K562 (cell line): ENCODE data around the gene IFI30. TPM values are rescaled to one million over a fixed set of nuclear protein-coding genes. Genes with fewer than 3 reads are reported as not detected.

Experiments
- ATAC-seq: fragments of 200-7000 bp; cut with Tn5 transposase; 3 replicates; pipeline ENCODE4 v1.9.1; 2020; ENCODE audit warnings: moderate library complexity
- BruUV-seq: library from RNA; stranded (reverse); fragments of 400-500 nt; replicated peaks from 2 replicates; lab custom pipeline; 2021; lab: Mats Ljungman, UMichigan
- CTCF ChIA-PET: fragments of 300-600 bp; formaldehyde crosslinking; extraction: SDS; loops from one replicate; lab custom pipeline; 2021; ENCODE audit warnings: low intra/inter-chr PET ratio; lab: Yijun Ruan, JAX
- POLR2A ChIA-PET: fragments of 300-600, 350-650 bp; sonication (Branson Sonifier 250); formaldehyde crosslinking; extraction: SDS; loops from one replicate; lab custom pipeline; 2021; ENCODE audit warnings: antibody characterized with exemption, inconsistent platforms; lab: Yijun Ruan, JAX
- DNase-seq, 4 experiments: peaks; one replicate each; pipeline versions ENCODE4 v3.0.0 to v3.0.0-alpha.2; 2011 to 2018; ENCODE audit warnings: low spot score in 3 of 4, mixed read lengths in 3 of 4; ENCODE audit errors: extremely low read depth in 1 of 4
- FAIRE-seq: peaks from 2 replicates; lab custom pipeline; 2011; peaks lifted over from hg19 to GRCh38; lab: Jason Lieb, UNC
- H2AFZ ChIP-seq: 2 replicates; pipeline ENCODE4 v1.6.0; 2011; ENCODE audit warnings: low read depth, low read length, control low read depth, inconsistent platforms
- H3K27ac ChIP-seq: fragments of 200-600 bp; 3 replicates; pipeline ENCODE4 v1.8.0; 2011; ENCODE audit warnings: low read depth, mild to moderate bottlenecking, control low read depth, inconsistent platforms, low read length, moderate library complexity, mixed read lengths; ENCODE audit errors: extremely low read depth
- H3K27me3 ChIP-seq, 2 experiments: fragments of 300-600 bp in 1 of 2; 2 replicates in 1 of 2; 3 replicates in 1 of 2; pipeline versions ENCODE4 v1.6.0 to v1.8.0; 2011; ENCODE audit warnings: inconsistent platforms in 2 of 2, low read length in 2 of 2, mild to moderate bottlenecking in 1 of 2, mixed read lengths in 1 of 2, moderate library complexity in 1 of 2; ENCODE audit not compliant: control insufficient read depth in 2 of 2, insufficient read depth in 2 of 2
- H3K36me3 ChIP-seq: fragments of 300-600 bp; 3 replicates; pipeline ENCODE4 v1.8.0; 2011; ENCODE audit warnings: mild to moderate bottlenecking, low read length, inconsistent platforms; ENCODE audit not compliant: control insufficient read depth, insufficient read depth
- H3K4me1 ChIP-seq, 2 experiments: fragments of 200-600 bp in 1 of 2; replicated peaks in 1 of 2; 2 replicates in 1 of 2; 3 replicates in 1 of 2; pipeline versions ENCODE4 v1.5.1 to v1.8.0; 2011; ENCODE audit warnings: inconsistent platforms in 2 of 2, low read length in 2 of 2, mild to moderate bottlenecking in 1 of 2, mixed read lengths in 1 of 2, moderate library complexity in 1 of 2; ENCODE audit not compliant: control insufficient read depth in 2 of 2, insufficient read depth in 2 of 2
- H3K4me2 ChIP-seq: 2 replicates; pipeline ENCODE4 v1.6.1; 2011; ENCODE audit warnings: low read length, control low read depth, inconsistent platforms, mixed read lengths; ENCODE audit not compliant: insufficient read depth
- H3K4me3 ChIP-seq: fragments of 200-600 bp; sonication (generic), shearing (Covaris generic); 2 replicates; pipeline ENCODE4 v1.5.1; 2016; ENCODE audit warnings: control low read depth, inconsistent platforms
- H3K79me2 ChIP-seq: fragments of 200-600 bp; 3 replicates; pipeline ENCODE4 v1.8.0; 2011; ENCODE audit warnings: low read length, inconsistent platforms; ENCODE audit not compliant: control insufficient read depth, insufficient read depth
- H3K9ac ChIP-seq, 2 experiments: 2 replicates each; pipeline versions ENCODE4 v1.6.0 to v1.6.1; 2011; ENCODE audit warnings: low read depth in 2 of 2, low read length in 2 of 2, control low read depth in 1 of 2, inconsistent platforms in 1 of 2, mild to moderate bottlenecking in 1 of 2, mixed read lengths in 1 of 2; ENCODE audit not compliant: insufficient read depth in 1 of 2
- H3K9me1 ChIP-seq: one replicate; pipeline ENCODE4 v1.6.0; 2011; ENCODE audit warnings: inconsistent platforms, mild to moderate bottlenecking, low read length, moderate library complexity; ENCODE audit not compliant: control insufficient read depth, insufficient read depth
- H3K9me3 ChIP-seq: replicated peaks from 2 replicates; pipeline ENCODE4 v1.5.1; 2011; ENCODE audit warnings: low read depth, low read length, inconsistent platforms; ENCODE audit not compliant: control insufficient read depth, insufficient read depth
- H4K20me1 ChIP-seq: replicated peaks from 2 replicates; pipeline ENCODE4 v1.6.1; 2011; ENCODE audit warnings: low read length, inconsistent platforms, mixed read lengths; ENCODE audit not compliant: control insufficient read depth, insufficient read depth
- DACH1 ChIP-seq: fragments of 450-650 bp; IDR thresholded peaks from 2 replicates; pipeline ENCODE4 v1.6.1; 2018; ENCODE audit not compliant: partially characterized antibody
- HCFC1 ChIP-seq: IDR thresholded peaks from 2 replicates; pipeline ENCODE4 v1.6.1; 2012; ENCODE audit warnings: low read depth, low read length, improper control_type of control experiment
- KDM1A ChIP-seq, 2 experiments: fragments of 450-650 bp; IDR thresholded peaks; 2 replicates each; pipeline ENCODE4 v1.6.1; 2016; ENCODE audit warnings: mild to moderate bottlenecking in 2 of 2
- KHSRP ChIP-seq: fragments of 450-650 bp; IDR thresholded peaks from 2 replicates; pipeline ENCODE4 v1.6.1; 2017
- MCM3 ChIP-seq: fragments of 450-650 bp; IDR thresholded peaks from 2 replicates; pipeline ENCODE4 v1.6.1; 2016
- REST ChIP-seq, 2 experiments: fragments of 450-650 bp; formaldehyde crosslinking in 1 of 2; IDR thresholded peaks; 2 replicates each; pipeline versions ENCODE4 v1.4.0 to v1.6.1; 2014 to 2020; ENCODE audit warnings: mild to moderate bottlenecking in 2 of 2, borderline replicate concordance in 1 of 2, low read depth in 1 of 2
- TEAD4 ChIP-seq, 2 experiments: sonication (generic) in 1 of 2; formaldehyde crosslinking in 1 of 2; IDR thresholded peaks; 2 replicates each; pipeline versions ENCODE4 v1.6.1 to v1.8.0; 2012 to 2022; ENCODE audit warnings: borderline replicate concordance in 1 of 2, inconsistent platforms in 1 of 2, low read length in 1 of 2, mild to moderate bottlenecking in 1 of 2, missing genetic modification reagents in 1 of 2
- ZNF316 ChIP-seq: fragments of 450-650 bp; IDR thresholded peaks from 2 replicates; pipeline ENCODE4 v1.6.1; 2016
- WGBS: fragments of 100-300 bp; shearing (Covaris generic); methylation state at CpG from one replicate; pipeline ENCODE4 v1.1.6; 2016; ENCODE audit warnings: low coverage, mixed read lengths; ENCODE audit not compliant: insufficient coverage; ENCODE audit errors: missing lambda C conversion rate; 5-methylcytosine and 5-hydroxymethylcytosine counted together
- in situ Hi-C: fragments of 300-500 bp; cut with MboI; formaldehyde crosslinking; loops from 4 replicates; pipeline ENCODE4 v1.15.0; 2018; ENCODE audit warnings: inconsistent platforms, mixed read lengths
- intact Hi-C: fragments of 100-400 bp; cut with micrococcal nuclease; formaldehyde crosslinking; loops from 2 replicates; pipeline ENCODE4 v1.14.2; 2022
- polyA plus RNA-seq, 8 experiments: library from polyadenylated mRNA; depleted of rRNA in 4 of 8; stranded (reverse) in 5 of 8; unstranded in 3 of 8; fragments of >200 nt; fragmentation: Nextera tagmentation in 2 of 8; fragmentation: Illumina TruSeq in 1 of 8; extraction: Ambion mirVana in 2 of 8; extraction: Trizol in 1 of 8; gene quantifications; 2 replicates each; pipeline versions ENCODE4 v1.2.1 to v1.2.3, GENCODE V29; 2011 to 2014; ENCODE audit warnings: inconsistent platforms in 1 of 8, missing spikeins in 1 of 8
- total RNA-seq, 7 experiments: library from RNA; depleted of rRNA in 6 of 7; stranded (reverse); fragments of >200 nt in 6 of 7; fragmentation: Illumina TruSeq in 2 of 7; extraction: Trizol in 2 of 7; gene quantifications; 2 replicates each; pipeline versions ENCODE4 v1.2.1 to v1.2.3, GENCODE V29; 2011 to 2021; ENCODE audit warnings: low replicate concordance in 1 of 7
- TF ChIP-seq, protein P1 (sequence below): fragments of 250-450 bp; sonication (Bioruptor Pico); IDR thresholded peaks from 2 replicates; pipeline ENCODE4 v1.4.0; 2020; ENCODE audit warnings: mild to moderate bottlenecking, moderate library complexity
- TF ChIP-seq, protein P2 (sequence below): fragments of 250-450 bp; sonication (Bioruptor Pico); IDR thresholded peaks from 2 replicates; pipeline ENCODE4 v1.8.0; 2021; ENCODE audit warnings: borderline replicate concordance, mild to moderate bottlenecking, moderate library complexity; ENCODE audit not compliant: poor library complexity, severe bottlenecking

Gene IFI30
- total and polyA plus RNA-seq, 9 of the 15 experiments (the other 6 are each of a cell fraction or from before 2014, with no cell fraction given) = 63.7 to 430 (median 109) TPM

- ChIA-PET POLR2A (interaction anchor here (0.9 kb wide), 1 partner anchor 33 kb away, joined by 3 read pairs; no protein-coding TSS in a partner anchor), CTCF (no interaction called here)
- DNase-seq = no peak
- in situ Hi-C loops = no loop called here
- Histone ChIP-seq H3K9me3 (no peaks in the 10 kb centered on the region), H3K27ac (no peak overlapping the region), H3K4me2 (no peak overlapping the region), H3K9ac (no peak overlapping the region), H4K20me1 (peaks cover 23% of the 10 kb centered on the region), H3K4me1 (peaks cover 42 to 75% of the 10 kb centered on the region in 2 experiments), H3K4me3 (no peak overlapping the region), H3K9me1 (peaks cover 3% of the 10 kb centered on the region), H3K79me2 (peaks cover 62% of the 10 kb centered on the region), H2AFZ (no peak overlapping the region), H3K36me3 (peaks cover 62% of the 10 kb centered on the region; the same call in 2 of the 3 replicates), H3K27me3 (no peaks in the 10 kb centered on the region)
- no peak for ATAC-seq
- no TSS peak for BruUV-seq
- intact Hi-C loops = loop anchor here (1.0 to 10.0 kb wide), 3 partner anchors 45 to 214 kb away; no protein-coding TSS in a partner anchor
- no peak for FAIRE-seq
- 72% methylated on average over 4 of the region's 4 CpGs for WGBS
- TF ChIP-seq ZNF316 (peak; percentile 23; the same call in 1 of the 2 replicates), HCFC1 (no peak), TEAD4 (IDR thresholded peaks at IDR 0.05; ENCODE audit: low read length) (no peak), TEAD4 (CRISPR knock-in tag; IDR thresholded peaks at IDR 0.05; ENCODE audit: borderline replicate concordance) (no peak), DACH1 (peak; percentile 7), MCM3 (no peak), KHSRP (no peak), REST (IDR thresholded peaks at IDR 0.05; ENCODE audit: borderline replicate concordance) (no peak), REST (CRISPR knock-in tag; IDR thresholded peaks at IDR 0.05; ENCODE audit: low read depth) (no peak), KDM1A (IDR thresholded peaks at IDR 0.05) (peak; percentile 36 to 57; a peak in 1 of 4 replicates)
- TF ChIP-seq, protein P1, sequence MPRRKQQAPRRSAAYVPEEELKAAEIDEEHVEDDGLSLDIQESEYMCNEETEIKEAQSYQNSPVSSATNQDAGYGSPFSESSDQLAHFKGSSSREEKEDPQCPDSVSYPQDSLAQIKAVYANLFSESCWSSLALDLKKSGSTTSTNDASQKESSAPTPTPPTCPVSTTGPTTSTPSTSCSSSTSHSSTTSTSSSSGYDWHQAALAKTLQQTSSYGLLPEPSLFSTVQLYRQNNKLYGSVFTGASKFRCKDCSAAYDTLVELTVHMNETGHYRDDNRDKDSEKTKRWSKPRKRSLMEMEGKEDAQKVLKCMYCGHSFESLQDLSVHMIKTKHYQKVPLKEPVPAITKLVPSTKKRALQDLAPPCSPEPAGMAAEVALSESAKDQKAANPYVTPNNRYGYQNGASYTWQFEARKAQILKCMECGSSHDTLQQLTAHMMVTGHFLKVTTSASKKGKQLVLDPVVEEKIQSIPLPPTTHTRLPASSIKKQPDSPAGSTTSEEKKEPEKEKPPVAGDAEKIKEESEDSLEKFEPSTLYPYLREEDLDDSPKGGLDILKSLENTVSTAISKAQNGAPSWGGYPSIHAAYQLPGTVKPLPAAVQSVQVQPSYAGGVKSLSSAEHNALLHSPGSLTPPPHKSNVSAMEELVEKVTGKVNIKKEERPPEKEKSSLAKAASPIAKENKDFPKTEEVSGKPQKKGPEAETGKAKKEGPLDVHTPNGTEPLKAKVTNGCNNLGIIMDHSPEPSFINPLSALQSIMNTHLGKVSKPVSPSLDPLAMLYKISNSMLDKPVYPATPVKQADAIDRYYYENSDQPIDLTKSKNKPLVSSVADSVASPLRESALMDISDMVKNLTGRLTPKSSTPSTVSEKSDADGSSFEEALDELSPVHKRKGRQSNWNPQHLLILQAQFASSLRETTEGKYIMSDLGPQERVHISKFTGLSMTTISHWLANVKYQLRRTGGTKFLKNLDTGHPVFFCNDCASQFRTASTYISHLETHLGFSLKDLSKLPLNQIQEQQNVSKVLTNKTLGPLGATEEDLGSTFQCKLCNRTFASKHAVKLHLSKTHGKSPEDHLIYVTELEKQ = no peak
- TF ChIP-seq, protein P2, sequence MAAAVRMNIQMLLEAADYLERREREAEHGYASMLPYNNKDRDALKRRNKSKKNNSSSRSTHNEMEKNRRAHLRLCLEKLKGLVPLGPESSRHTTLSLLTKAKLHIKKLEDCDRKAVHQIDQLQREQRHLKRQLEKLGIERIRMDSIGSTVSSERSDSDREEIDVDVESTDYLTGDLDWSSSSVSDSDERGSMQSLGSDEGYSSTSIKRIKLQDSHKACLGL = no peak
These were observed 15.1 kb upstream of the IFI30 start for GRCh38 chr19:18158467-18158866.
